Tongue (tissue), 2 donors: ENCODE data around the gene SLMAP. TPM values are rescaled to one million over a fixed set of nuclear protein-coding genes. Genes with fewer than 3 reads are reported as not detected.

Experiments used
- DNase-seq: peaks from one replicate; pipeline ENCODE4 v3.0.0-alpha.2; 2015
- total RNA-seq: library from RNA; depleted of rRNA; stranded (reverse); fragments of >200 nt; gene quantifications from one replicate; pipeline ENCODE4 v1.2.3, GENCODE V29; 2014

Gene SLMAP
- total RNA-seq, 1 donor from 2014 or later, result 133 TPM

DNA sequence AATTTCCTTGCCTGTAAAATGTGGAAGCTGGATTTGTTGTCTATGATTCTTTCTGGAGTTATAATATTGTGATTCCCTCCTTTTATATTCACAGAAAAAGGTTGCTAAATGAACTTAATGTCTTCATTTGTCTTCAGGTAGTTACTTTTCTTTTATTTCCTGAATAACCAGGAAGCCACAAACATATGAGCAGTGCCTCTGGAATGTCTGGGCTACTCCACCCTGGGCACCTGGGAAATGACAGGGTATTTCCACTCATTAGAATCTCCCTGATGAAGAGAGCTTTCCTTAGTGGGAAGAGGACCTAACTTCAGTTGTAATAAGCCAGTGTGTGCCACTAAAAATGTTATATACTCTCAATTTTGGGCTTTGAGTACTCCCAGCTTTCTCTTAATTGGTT, 3.8 kb upstream of the SLMAP start:
- DNase-seq, result no peak

DNA sequence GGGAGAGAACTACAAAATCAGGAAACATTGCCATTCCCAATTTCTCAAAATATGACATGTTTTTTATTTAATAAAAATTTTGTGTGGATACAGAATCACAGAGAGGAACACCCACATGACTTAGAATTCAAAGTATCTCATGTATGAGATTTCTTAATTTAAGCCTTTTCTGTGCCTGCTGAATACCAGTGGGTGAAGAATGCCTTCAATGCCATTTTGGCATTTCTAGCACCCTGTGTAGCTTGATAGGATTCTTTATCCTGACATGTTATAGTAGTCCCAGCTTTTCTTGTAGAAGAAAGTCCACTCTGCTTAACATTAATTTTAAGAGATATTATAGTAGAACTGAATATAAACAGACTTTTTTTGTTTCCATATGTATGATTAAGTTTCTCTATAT, 3.1 kb upstream of the SLMAP start:
- DNase-seq, result no peak

DNA sequence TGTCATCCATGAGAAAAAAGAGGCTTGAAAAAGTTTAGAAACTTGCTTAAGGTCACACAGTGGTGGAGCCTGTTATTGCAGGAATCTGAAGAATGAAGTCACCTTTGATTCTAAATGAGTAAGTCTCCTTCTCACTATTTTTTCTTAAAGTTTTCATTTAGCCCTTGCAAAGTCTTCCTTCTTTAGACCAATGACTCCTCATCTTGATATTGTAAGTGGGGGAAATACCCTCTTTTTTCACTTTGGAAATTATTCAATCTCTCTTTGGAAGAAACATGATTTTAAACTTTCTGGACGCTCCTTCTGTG, 787 bp upstream of the SLMAP start:
- DNase-seq, result no peak

DNA sequence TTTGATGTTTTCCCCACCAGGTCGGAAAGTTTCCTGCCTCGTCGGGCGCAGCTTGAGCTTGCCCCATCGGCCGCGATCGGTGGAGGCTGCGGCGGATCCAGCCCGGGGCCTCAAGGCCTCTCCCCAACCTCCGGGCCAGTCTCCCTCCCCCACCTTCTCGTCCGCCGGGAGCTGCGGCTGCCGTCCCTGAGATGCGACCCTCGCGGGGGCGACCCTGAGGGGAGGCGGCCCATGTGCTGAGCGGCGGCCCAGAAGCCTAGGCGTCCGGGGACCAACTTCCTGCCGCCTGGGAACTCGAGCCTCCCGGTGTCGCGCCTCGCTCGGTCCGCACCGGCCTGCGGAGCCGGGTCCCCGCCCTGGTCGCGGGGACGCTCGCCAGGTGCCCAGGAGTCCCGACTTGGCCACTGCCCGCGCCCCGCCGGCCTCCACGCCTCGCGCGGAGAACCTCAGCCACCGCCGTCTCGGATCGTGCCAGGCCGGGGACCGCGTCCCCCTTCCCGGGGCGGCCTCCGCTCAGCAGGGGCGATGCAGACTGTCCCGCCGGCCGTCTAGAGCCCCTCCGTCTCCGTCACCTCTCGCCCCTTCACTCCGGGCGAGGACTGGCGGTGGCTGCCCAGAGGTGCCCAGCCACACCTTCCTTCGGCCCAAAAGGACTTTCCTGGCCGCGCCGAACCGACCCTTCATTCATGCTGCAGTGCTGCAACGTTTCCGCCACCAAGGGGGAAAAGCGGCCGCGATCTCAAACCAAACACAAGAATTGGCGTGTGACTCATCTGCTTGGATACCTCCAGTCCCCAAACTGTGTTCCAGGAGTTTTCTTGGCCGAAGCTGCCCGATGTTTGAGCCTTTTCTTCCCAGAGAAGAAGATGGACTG, 656 bp downstream of the SLMAP start:
- DNase-seq, result peak; percentile 51

DNA sequence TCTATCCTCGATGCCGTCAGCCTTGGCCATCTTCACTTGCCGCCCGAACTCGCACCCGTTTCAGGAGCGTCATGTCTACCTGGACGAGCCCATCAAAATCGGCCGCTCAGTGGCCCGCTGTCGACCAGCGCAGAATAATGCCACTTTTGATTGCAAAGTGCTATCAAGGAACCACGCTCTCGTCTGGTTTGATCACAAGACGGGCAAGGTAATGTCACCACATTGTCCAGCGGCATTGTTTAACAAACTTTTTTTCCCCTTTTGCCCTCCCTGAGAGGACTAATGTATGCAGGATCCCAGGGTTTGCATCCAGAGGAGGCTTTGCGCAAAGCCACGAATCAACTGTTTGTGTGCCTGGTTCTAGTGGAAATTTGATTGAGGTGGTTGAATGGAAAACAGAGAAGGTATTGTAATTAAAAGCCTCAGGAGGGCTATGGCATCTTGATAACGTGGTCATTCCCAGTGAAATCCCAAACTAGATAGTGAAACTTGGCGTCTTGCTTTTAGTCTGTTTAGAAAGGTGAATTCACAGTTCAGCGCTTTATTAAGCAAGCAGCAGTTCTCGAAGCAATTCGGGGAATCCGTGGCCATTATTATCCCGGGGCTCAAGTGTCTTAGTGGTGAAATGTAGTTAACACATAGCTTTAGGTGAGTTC, 1.7 kb downstream of the SLMAP start:
- DNase-seq, result peak; percentile 35

DNA sequence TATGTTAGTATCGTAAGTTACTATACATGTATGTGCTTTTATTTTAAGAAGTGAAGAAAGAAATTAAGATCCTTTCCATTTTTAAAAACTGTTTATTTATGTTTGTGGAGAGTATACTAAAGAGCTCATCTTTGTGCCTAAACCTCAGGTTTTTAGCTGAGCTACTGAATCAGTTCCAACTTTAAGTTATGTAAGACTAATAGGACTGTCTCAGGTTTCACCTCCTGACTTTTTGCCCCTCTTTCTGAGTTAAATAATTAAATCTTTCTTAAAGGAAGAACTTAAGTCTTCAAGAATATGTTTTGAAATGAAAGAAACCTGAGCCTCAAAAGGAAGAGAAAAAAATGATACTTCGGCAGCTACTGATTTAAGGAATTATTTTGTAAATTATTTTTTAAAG, 2.6 kb downstream of the SLMAP start:
- DNase-seq, result no peak

DNA sequence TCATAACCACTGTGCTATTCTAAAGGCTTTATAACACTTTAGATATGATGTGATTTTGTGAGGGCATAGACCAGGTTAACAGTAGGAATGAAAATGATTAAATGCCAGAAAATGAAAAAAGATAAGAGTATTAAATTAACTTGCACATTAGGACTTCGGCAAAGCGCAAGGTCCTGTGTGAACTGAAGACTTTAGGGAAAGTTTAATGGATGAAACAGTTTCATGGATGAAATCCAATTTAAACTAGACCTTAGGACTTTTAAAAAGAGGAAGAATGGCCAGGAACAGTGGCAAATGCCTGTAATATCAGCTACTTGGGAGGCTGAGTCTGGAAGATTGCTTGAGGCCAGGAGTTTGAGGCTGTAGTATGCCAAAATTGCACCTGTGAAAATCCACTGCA, 8.7 kb downstream of the SLMAP start:
- no peak for DNase-seq

DNA sequence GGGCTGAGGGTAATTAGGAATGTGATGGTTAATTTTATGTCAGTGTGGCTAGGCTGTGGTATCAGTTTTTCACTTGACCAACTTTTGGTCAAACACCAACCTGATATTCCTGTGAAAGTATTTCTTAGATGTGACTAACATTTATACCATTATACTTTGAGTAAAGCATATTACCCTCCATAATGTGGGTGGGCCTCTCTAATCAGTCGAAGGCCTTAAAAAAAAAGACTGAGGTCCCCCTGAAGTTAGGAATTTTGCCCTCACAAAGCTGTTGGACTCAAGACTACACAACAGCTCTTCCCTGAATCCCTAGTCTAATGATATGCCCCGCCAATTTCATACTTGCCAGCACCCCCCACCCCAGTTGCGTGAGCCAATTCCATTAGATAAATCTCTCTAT, 12.5 kb downstream of the SLMAP start:
- DNase-seq, result no peak

DNA sequence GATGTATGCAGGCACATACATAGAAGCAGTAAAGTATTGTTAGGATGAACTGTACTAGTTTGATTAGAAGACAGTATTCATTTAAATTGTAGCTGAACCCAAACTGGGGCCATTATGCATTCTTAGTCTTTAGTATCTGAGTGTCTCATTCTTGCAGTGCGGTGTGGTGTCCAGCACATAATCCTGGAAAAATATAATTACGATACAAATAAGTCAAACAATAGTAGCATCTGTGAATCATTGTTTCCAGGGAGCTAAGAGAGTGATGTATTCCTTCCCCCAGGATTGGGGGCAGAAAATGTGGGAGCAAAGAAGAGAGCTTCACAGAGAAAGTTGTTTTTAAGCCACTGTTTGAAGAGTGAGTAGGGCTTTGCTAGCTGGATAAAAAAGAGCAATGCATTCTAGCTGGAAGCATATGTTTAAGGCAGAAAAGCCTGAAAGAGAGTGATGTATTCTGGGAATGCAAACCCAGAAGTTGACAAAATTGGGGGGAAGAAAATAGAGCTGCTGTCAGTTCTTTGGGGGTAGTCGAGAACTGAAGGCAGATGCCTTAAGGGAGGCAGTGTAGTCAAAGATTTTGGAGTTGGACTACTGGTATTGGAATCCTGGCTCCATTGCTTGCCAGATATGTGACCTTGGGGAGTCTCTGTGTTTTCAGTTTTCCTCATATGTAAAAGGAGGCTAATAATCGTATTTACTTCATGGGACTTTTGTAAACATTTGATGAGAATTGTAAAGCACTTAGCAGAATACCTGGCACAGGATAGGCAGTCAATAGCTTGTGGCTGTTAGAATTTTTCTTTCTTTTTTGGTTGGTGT, 14.1 kb downstream of the SLMAP start:
- DNase-seq, result no peak

DNA sequence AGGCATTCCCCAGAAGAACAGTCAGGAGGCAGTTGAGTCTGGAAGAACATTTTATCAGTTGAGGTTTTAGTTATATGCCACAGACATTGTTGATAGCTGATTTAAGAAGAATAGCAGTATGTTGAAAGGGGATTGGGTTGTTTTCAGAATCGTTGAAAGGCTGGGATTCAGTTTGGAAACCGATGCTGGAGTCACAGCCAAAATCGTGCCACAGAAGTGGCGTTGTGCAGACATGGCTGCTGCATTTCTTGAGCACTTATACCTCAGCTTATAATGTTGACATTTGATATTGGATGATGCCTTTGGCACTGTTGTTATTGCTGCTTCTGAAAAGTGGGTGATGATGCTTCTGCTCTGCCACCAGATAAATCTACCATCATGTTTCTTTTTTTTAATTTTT, 16.1 kb downstream of the SLMAP start:
- DNase-seq, result no peak

DNA sequence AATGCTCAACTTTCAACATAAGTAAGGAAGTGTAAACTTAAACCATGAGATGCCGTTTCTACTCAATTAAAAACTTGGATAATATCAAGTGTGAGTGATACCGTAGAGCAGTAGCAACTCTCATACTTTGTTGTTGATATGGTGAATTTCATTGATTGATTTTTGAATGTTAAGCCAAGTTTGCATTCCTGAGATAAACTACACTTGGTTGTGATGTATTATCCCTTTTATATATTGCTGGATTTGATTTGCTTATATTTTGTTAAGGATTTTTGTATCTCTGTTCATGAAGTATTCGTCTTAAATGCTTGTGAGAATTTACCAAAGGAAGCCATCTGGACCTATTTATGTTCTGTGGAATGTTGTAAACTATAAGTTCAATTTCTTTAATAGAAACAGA, 21.7 kb downstream of the SLMAP start:
- no peak for DNase-seq

DNA sequence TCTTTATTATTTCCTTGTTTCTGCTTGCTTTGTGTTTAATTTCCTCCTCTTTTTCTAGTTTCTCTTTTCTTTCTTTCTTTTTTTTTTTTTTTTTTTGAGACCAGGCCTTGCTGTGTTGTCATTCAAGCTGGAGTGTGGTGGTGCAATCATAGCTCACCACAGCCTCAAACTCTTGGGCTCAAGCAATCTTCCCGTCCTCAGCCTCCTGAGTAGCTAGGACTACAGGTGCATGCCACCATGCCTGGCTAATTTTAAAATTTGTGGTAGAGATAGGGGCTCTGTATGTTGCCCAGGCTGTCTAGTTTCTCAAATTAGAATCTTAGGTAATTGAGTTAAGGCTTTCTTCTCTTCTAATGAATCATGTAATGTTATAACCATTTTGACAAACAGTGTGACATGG, 22.4 kb downstream of the SLMAP start:
- no peak for DNase-seq

DNA sequence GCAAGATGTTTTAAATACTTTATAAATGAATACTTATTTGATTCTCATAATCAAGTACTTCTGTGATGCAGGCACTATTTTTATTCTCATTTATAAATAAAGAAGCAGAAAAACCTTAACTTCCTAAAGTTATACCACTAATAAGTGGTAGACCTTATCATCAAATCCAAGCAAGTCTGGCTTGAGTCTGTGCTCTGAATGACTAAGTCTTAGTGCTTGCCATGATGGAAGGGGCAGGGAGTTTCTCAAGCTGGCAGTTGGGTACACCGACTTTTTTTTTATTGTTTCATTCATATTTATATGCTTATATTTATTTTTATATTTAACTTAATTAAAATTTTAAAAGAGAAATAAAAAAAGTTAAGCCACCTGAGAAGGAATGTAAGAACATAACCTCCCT, 23.6 kb downstream of the SLMAP start:
- DNase-seq, result no peak

DNA sequence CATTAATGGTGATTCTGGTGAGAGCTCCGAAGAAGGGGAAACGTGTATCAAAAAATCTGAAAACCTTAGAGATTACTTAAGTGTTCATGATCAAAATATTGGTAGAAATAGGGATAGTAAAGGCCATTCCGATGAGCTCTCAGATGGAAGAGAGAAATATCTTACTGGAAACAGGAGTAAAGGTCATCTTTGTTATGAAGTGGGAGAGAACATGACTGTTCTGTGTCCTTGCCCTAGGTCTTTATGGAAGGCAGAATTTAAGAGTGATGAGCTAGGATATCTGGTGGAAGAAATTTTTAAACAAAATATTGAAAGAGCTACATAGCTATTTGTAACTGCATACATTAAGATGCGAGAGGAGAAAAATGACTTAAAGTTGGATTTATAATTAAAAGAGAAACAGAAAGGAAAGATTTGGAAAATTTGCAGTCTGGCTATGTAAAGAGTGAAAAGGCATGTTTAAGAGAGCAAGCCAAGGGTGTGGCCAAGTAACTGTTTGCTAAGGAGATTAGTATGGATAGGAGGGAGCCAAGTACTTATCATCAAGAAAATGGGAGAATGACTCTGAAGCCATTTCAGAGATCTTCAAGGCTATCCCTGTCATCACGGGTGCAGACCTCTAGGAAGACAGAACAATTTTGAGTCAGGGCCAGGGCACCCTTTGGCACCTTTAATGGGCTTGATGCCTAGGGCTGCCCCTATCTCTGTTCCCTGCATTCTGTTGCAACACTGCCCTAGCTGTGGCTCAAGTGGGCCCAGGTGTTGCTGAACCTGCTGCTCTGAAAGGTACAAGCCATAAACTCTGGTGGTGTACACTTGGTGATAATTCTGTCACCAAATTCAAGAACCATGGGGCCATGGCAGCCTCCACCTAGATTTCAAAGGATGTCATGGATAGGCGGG, 27.3 kb downstream of the SLMAP start:
- DNase-seq, result no peak

DNA sequence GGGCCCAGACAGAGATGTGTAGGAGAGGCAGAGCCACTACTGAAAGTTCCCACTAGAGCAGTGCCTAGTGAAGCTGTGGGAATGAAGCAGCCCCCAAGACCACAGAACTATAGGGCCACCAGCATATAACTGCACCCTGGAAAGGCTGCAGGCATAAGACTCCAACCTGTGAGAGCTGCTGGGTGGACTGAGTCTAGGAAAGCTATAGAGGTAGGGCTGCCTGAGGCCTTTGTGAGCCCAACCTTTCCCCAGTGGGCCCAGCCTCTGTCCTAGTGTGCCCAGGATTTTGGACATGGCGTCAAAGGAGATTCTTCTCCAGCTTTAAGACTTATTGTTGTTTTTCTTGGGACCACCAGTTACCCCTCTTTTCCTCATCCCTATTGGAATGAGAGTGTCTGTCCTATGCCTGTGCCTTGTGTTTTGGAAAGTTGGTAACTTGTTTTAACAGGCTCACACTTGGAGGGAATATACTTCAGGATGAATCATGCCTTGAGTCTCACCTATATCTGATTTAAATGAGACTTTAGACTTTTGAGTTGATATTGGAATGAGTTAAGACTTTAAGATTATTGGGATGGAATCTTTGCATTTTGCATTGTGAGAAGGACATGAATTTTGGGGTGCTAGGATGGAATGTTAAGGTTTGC, 28.1 kb downstream of the SLMAP start:
- no peak for DNase-seq

DNA sequence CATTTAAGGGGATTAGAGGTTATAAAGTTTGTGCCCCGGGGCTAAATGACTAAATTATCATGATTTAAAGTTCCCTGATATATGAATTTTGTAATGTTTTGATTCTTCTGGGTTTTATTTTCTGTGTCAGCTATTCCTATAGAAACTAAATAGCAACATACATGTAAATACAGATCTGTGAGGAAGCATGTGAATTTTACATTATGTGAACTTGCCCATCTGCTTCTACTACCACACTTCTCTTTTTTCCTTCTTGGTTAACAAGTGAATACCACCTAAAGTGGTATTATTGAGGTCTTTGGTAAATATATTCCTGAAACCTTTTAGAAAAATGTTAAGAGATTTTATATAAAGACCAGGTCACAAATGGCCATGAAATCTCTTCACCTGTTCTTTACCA, 29.3 kb downstream of the SLMAP start:
- no peak for DNase-seq

DNA sequence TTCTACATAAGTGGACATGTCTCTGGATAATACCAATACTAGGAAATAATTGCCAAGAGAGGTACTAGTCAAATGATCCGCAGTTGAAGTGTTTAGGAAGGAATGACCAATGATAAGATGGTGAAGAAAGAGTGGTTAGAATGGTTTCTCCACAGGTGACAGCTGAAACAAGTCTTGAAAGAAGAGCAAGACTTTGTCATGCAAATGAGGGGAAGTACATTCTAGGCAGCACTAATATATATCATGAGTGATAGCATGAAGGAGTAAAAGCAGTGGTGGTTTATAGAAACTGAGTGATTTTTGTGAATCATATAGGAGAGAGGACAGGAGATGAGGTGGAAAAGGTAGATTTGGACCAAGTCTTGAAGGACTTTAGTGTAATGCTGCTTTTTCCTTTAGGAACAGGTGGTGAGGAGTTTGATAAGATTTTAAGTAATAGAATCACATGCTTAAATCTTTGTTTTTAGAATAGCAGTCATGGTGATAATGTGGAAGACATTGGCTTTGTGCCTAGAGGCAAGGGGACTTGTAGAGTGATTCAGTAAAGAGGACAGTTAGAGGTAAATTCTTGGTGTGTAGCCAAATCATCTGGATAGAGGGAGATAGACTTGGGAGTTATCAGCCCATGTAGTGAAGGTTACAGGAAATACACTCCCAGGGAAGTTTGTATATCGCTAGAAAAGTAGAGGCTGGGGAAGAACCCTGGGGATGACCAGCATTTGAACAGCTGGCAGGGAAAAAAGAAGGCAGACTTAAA, 31.9 kb downstream of the SLMAP start:
- no peak for DNase-seq

DNA sequence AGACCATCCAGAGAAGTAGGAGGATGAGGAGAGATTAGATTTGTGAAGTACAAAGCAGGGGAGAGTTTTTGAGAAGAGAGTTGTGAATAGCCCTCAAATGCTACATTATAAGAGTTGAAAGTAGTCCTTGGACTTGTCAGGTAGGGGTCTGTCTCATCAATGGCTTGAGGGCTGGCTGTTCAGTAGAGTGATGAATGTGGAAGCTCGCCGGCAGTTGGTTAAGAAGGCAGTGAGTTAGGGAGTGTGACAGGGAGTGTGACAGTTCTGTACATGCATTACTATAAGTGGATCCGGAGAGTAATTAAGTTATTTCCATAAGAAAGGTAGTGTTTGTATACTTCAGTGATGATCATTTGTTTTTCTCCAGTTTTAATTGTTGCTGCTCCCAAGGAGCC, 32.5 kb downstream of the SLMAP start:
- DNase-seq, result no peak

DNA sequence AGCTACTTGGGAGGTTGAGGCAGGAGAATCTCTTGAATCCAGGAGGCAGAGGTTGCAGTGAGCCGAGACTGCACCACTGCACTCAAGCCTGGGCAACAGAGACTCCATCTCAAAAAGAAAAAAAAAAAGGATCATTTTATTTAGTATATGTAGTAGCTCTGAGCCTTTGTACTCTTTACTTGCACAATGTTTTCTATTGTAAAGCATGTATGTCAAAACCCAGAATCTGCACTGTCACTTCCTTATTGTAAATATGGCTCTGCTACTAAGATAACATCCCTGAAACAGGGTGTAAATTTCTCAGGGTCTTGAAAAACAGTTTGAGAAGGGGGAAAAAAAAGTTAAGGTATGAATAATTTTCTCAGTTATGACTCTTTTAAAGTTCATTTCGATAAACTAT, 35.1 kb downstream of the SLMAP start:
- DNase-seq, result no peak

DNA sequence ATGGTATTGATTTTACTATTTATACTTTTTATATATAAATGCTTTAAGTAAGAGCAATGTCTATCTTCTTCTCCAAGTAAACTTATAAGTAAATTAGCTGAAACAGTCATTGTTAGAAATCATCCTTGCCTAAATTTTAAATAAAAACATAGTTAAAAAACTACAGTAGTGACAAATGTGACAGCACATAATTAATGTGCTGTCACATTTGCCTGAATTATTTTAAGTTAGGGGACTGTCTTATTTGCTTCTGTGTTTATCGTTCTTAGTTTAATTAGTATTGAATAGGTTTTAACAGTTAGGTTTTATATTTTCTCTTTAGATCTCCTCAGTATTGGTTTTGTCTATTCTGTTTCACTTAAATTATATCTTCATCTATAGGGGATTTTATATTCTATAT, 36.1 kb downstream of the SLMAP start:
- no peak for DNase-seq

DNA sequence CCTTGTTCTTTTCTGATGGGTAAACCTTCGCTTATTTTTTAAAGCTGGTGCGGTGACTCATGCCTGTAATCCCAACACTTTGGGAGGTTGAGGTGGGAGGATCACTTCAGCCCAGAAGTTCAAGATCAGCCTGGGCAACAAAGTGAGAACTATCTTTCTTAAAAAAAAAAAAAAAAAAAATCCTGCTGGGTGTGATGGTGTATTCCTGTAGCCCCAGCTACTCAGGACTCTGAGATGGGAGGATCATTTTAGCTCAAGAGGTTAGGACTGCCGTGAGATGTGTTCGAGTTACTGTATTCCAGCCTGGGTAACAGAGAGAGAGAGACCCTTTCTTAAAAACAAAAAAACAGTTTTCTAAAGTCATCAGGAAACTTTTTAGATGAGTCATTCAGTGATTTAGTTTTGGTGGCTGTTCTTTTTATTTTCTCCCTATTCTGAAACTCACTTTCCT, 37.7 kb downstream of the SLMAP start:
- no peak for DNase-seq
